ENCODE data around the gene CTSO. TPM values are rescaled to one million over a fixed set of nuclear protein-coding genes. Genes with fewer than 3 reads are reported as not detected.

The CTSO gene
- total RNA-seq, 1 experiment from 2014 or later = 0.81 TPM

- no peaks in the 10 kb centered on the region for H3K79me1 ChIP-seq (ENCODE audit: insufficient read depth, low read depth, low read length, poor library complexity, severe bottlenecking)
- Mint-ChIP-seq H3K9me3 (no peaks in the 10 kb centered on the region), H3K27ac (no peak overlapping the region), H3K4me3 (no peak overlapping the region), H3K4me1 (0 out of 4 replicates have a peak, but pooled peaks cover 0 to 3% of the 10 kb centered on the region in 2 experiments), H3K27me3 (ENCODE audit: low read depth) (no peaks in the 10 kb centered on the region), H3K36me3 (ENCODE audit: insufficient read depth in 1 of 3, low read depth in 3 of 3) (no peaks in the 10 kb centered on the region)
- H3K56ac ChIP-seq (ENCODE audit: insufficient read length, low read depth, low read length) = no peak overlapping the region
- H3K18ac ChIP-seq (ENCODE audit: insufficient read length, low read depth, low read length) = no peak overlapping the region
- no peak overlapping the region for H3K27ac ChIP-seq (ENCODE audit: insufficient read length, low read depth, low read length)
- H4K20me1 ChIP-seq (ENCODE audit: control insufficient read depth, insufficient read depth, insufficient read length) = no peaks in the 10 kb centered on the region
- H2AK5ac ChIP-seq (ENCODE audit: insufficient read length, low read length) = no peak overlapping the region
- H3K14ac ChIP-seq (ENCODE audit: insufficient read depth, low read length) = no peak overlapping the region
- H2BK20ac ChIP-seq (ENCODE audit: low read depth, low read length, poor library complexity, severe bottlenecking) = no peak overlapping the region
- H2BK15ac ChIP-seq (ENCODE audit: low read depth, low read length) = no peak overlapping the region
- no peaks in the 10 kb centered on the region for H3K9me3 ChIP-seq (ENCODE audit: control insufficient read depth, low read depth, low read length)
- no peak overlapping the region for H2BK120ac ChIP-seq (ENCODE audit: low read depth, low read length, poor library complexity, severe bottlenecking)
- no peak overlapping the region for H3K23ac ChIP-seq (ENCODE audit: insufficient read length, low read depth, low read length)
- no peak for TF ChIP-seq CTCF (conservative IDR thresholded peaks at IDR 0.05)
- no peak overlapping the region for H3T11ph ChIP-seq (ENCODE audit: low read length)
- H3K27me3 ChIP-seq (ENCODE audit: insufficient read depth, low read length) = no peaks in the 10 kb centered on the region
- no peaks in the 10 kb centered on the region for H3K23me2 ChIP-seq (ENCODE audit: insufficient read length, low read depth, low read length, poor library complexity, severe bottlenecking)
- no peak overlapping the region for H4K8ac ChIP-seq (replicated peaks; ENCODE audit: insufficient read length, low read depth, low read length)
- no peak for DNase-seq
- H3K4me2 ChIP-seq (ENCODE audit: insufficient read depth, insufficient read length, low read length) = no peak overlapping the region
- no peak overlapping the region for H4K5ac ChIP-seq (ENCODE audit: insufficient read length, low read depth, low read length)
- H2BK5ac ChIP-seq (ENCODE audit: insufficient read length, low read length) = no peak overlapping the region
- no peak overlapping the region for H2AFZ ChIP-seq (ENCODE audit: low read length)
- no peaks in the 10 kb centered on the region for H3K4me1 ChIP-seq (ENCODE audit: insufficient read depth, low read length)
- WGBS (ENCODE audit: extremely low coverage, insufficient read length, low lambda C conversion rate) = no CpG with 5 or more reads among the region's 5 CpGs
- no peaks in the 10 kb centered on the region for H3K79me2 ChIP-seq (ENCODE audit: insufficient read depth, low read length)
- no peak overlapping the region for H3K9ac ChIP-seq (ENCODE audit: extremely low read depth, insufficient read length, low read length)
- H3K4ac ChIP-seq (ENCODE audit: low read depth, low read length) = no peak overlapping the region
- no peak overlapping the region for H4K91ac ChIP-seq (ENCODE audit: insufficient read length, low read depth, low read length)
- H2BK12ac ChIP-seq (ENCODE audit: insufficient read length, low read depth, low read length) = no peak overlapping the region
Measured at GRCh38 chr4:155914782-155915181, 38.9 kb downstream of the CTSO start.

Data from H9 (cell line).